Measurements from ENCODE around the gene UGT1A8. TPM values are rescaled to one million over a fixed set of nuclear protein-coding genes. Genes with fewer than 3 reads are reported as not detected.

UGT1A8 gene
- total RNA-seq, 2 donors from 2014 or later: 15.9 to 16.8 TPM

DNA sequence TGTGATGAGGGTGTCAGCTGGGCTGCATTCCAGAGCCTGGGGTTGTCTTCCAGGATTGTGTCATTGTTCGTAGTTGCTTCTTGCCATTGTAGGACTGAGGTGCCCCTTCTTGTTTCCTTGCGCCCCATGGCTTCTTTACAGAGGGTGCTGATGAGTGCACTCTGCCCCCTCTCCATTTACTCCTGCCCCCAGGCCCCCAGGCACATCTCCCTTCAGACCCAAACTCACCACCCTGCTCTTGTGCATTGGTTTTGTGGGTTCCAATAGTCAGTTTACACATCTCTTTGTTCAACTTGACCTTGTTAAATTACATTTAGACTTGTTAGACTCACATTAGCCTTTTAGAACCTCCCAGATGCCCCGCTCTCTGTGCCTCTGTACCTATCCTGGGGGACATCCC lies 203.8 kb downstream of the UGT1A8 start:
- no peak overlapping the region for H3K4me3 ChIP-seq
- intact Hi-C loops (cut with DNase I): no loop called here
- no peaks in the 10 kb centered on the region for H3K4me1 ChIP-seq
- no peaks in the 10 kb centered on the region for H3K27me3 ChIP-seq
- H3K9me3 ChIP-seq: no peaks in the 10 kb centered on the region
- no peak overlapping the region for H3K9ac ChIP-seq (ENCODE audit: low read depth in 2 of 2, low read length in 2 of 2)
- no peaks in the 10 kb centered on the region for H3K36me3 ChIP-seq
- H3K27ac ChIP-seq: no peak overlapping the region
- TF ChIP-seq, protein P1, sequence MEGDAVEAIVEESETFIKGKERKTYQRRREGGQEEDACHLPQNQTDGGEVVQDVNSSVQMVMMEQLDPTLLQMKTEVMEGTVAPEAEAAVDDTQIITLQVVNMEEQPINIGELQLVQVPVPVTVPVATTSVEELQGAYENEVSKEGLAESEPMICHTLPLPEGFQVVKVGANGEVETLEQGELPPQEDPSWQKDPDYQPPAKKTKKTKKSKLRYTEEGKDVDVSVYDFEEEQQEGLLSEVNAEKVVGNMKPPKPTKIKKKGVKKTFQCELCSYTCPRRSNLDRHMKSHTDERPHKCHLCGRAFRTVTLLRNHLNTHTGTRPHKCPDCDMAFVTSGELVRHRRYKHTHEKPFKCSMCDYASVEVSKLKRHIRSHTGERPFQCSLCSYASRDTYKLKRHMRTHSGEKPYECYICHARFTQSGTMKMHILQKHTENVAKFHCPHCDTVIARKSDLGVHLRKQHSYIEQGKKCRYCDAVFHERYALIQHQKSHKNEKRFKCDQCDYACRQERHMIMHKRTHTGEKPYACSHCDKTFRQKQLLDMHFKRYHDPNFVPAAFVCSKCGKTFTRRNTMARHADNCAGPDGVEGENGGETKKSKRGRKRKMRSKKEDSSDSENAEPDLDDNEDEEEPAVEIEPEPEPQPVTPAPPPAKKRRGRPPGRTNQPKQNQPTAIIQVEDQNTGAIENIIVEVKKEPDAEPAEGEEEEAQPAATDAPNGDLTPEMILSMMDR (IDR thresholded peaks at IDR 0.05): no peak
- DNase-seq: no peak

- intact Hi-C loops (cut with DNase I): no loop called here
- DNase-seq: no peak
Measured at GRCh38 chr2:233821709-233822100, 204.3 kb downstream of the UGT1A8 start.

GRCh38 chr2:233822101-233822771 lies 204.8 kb downstream of the UGT1A8 start:
- intact Hi-C loops (cut with DNase I): no loop called here
- no peaks in the 10 kb centered on the region for H3K36me3 ChIP-seq
- DNase-seq: no peak
- no peak overlapping the region for H3K9ac ChIP-seq (ENCODE audit: low read depth in 2 of 2, low read length in 2 of 2)
- TF ChIP-seq, protein P1 (IDR thresholded peaks at IDR 0.05): no peak
- no peaks in the 10 kb centered on the region for H3K9me3 ChIP-seq
- no peak overlapping the region for H3K27ac ChIP-seq
- no peaks in the 10 kb centered on the region for H3K4me1 ChIP-seq
- H3K4me3 ChIP-seq: no peak overlapping the region
- H3K27me3 ChIP-seq: no peaks in the 10 kb centered on the region

More at GRCh38 chr2:233821709-233822100, 204.3 kb downstream of the UGT1A8 start:
- TF ChIP-seq, protein P1 (IDR thresholded peaks at IDR 0.05): no peak
- no peak overlapping the region for H3K27ac ChIP-seq
- no peaks in the 10 kb centered on the region for H3K9me3 ChIP-seq
- H3K4me1 ChIP-seq: no peaks in the 10 kb centered on the region
- H3K9ac ChIP-seq (ENCODE audit: low read depth in 2 of 2, low read length in 2 of 2): no peak overlapping the region
- H3K4me3 ChIP-seq: no peak overlapping the region
- no peaks in the 10 kb centered on the region for H3K27me3 ChIP-seq
- no peaks in the 10 kb centered on the region for H3K36me3 ChIP-seq

Other genes starting within 250 kb of the UGT1A8 start
- gene USP40, start 50.9 kb upstream of the UGT1A8 start, total RNA-seq: 10 to 100 TPM; 22.1 to 32.7 TPM
- 10 to 100 TPM; 45.2 to 82.9 TPM for gene UGT1A10, start 18.8 kb downstream of the UGT1A8 start, total RNA-seq
- 1 to 10 TPM; 2.0 to 2.3 TPM for gene UGT1A9, start 54.3 kb downstream of the UGT1A8 start, total RNA-seq
- 1 to 10 TPM; 3.1 TPM for gene UGT1A7, start 64.3 kb downstream of the UGT1A8 start, total RNA-seq
- 1 to 10 TPM; 4.4 to 5.5 TPM for gene UGT1A6, start 75.3 kb downstream of the UGT1A8 start, total RNA-seq
- 1 to 10 TPM; 1.1 to 2.4 TPM for gene UGT1A5, start 95.3 kb downstream of the UGT1A8 start, total RNA-seq
- gene UGT1A4, start 101.1 kb downstream of the UGT1A8 start, total RNA-seq: 1 to 10 TPM in 1 of 2 donors, under 1 TPM in 1; 0.93 to 1.8 TPM
- gene UGT1A3, start 111.4 kb downstream of the UGT1A8 start, total RNA-seq: 1 to 10 TPM; 1.0 to 1.9 TPM
- 1 to 10 TPM; 1.2 to 1.9 TPM for gene UGT1A1, start 142.6 kb downstream of the UGT1A8 start, total RNA-seq
- not detected for gene MROH2A, start 160.7 kb downstream of the UGT1A8 start, total RNA-seq
- gene HJURP, start 236.9 kb downstream of the UGT1A8 start, total RNA-seq: 10 to 100 TPM in 1 of 2 donors, 1 to 10 TPM in 1; 8.9 to 40.8 TPM

All from colonic mucosa (tissue), 4 donors.